Head of caudate nucleus (tissue), 42 donors: ENCODE measurements around the gene ERC1.
"Not testable (repeated sequence)": the region's sequence is repeated elsewhere in the genome, so short reads cannot be mapped to it uniquely, and the experiment has no call there.

ENCODE experiments used
- DNase-seq, 42 donors: peaks; one replicate each; pipeline versions ENCODE4 v3.0.0 to v3.0.0-alpha.2; 2020 to 2021; ENCODE audit warnings: mixed read lengths in 7 of 42
- intact Hi-C: fragments of 100-400 bp; cut with DNase I; formaldehyde crosslinking; loops from one replicate; pipeline ENCODE4 v1.15.0; 2022

ERC1 gene

DNA sequence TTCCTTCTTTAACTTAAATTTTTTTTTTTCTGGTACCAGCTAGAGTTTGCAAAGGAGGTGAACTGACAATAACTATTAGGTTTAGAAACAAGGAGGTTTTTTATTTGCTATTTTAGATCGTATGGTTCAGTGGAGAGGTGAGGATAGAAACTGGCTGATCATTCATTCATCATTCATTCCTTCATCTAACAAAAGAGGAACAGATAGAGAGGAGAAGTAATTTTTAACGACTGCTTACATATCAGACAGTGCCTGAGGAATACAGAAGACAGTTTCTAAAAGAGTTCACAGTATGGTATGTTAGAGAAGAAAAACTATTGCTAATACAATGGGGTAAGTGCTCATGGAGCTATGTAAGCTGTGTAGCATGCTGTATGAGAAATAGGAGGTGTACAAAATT lies 111.1 kb downstream of the ERC1 start:
- intact Hi-C loops = no loop called here
- no peak for DNase-seq

DNA sequence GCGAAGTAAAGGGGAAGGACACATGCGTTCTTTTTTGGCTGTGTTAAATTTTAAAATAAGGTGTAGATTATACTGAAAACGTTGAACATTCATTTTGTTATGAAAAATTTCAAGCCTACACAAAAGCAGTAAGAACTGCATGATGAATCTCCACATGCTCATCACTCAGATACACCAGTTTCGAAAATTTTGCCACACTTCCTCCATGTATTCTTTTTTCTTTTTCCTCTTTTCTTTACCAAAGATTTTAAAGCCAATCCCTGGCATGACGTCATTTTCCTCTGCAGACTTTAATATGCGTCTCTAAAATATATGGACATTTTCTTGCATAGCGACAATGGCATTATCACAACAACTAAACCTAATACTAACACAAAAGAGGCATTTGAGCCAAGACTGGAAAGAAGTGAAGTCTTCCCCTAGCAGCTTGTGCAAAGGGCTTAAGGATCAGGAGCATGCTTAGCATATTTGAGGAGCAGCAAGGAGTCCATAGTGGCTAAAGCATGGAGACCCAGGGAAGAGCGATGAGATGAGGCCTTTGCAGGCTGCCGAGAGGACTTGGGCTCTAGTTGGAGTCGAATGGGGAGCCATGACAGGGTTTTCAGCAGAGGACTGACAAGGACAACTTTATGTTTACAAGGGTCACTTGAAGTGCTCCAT lies 111.9 kb downstream of the ERC1 start:
- intact Hi-C loops = no loop called here
- no peak for DNase-seq

DNA sequence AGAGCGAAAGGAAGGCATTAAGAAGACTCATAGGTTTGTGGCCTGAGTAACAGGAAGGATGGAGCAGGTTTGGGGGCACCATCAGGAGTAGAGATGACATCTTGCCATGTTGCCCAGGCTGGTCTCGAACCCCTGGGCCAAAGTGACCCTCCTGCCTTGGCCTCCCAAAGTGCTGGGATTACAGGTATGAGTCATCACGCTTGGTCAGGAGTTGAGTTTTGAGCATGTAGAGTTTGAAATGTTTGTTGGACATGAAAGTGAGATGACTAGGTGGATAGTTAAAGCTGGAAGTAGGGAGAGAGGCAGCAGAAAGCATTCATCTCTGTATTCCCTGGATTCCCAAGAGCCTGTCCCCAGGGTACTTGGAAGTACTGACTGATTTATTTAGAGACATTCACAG lies 112.6 kb downstream of the ERC1 start:
- intact Hi-C loops = no loop called here
- DNase-seq = no peak

DNA sequence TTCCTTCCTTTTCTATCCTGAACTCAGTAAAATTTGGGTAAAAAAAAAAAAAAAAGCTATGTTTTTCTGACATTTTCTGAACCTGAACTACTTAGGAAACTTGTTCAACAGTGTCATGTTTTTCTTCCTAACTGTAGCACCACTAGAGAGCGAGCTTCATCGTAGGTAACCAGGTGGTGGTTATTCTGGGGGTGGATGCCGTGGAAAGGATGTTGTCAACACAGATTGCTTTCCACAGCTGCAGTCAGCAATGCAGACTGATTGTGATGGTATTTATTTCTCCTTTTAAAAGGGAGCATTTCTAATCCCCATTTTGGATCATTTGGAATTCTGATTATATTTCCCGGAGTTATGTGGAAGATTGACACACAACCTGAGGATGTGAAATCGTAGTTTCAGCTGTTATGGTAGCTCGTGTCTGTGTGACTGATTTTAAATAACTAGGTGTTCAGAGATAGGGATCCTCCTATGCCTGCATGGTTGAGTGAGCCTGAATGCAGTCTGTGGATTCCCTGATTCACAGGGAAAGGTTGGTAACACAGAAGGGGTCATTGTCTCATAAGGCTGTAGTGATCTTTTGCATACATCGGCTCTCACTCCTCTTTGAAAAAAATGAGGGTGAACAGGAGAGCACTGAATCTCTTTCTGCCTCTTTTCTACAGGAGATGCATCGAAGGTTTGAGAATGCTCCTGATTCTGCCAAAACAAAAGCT lies 113.2 kb downstream of the ERC1 start:
- DNase-seq = peak in 2 of 42 donors; percentile 43 to 47
- intact Hi-C loops = no loop called here

DNA sequence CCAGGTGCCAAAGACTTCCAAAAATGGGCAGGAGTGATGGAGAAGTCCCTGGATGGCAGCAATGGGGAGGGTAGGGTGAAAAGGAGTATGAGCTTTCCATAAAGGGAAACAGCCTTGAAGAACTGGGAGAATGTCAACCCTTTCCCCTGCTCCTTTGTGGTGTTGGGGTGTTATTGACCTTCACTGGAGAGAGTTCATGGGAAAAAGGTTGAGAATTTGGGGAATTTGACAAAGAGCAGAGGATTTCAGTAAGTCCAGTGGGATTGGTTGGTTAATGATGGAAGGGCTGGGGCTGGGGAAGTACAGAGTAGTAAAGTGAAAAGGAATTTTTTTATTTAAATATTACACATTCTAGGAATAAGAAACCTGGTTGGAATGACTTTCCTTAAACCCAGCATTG lies 116.6 kb downstream of the ERC1 start:
- DNase-seq = no peak
- intact Hi-C loops = no loop called here

DNA sequence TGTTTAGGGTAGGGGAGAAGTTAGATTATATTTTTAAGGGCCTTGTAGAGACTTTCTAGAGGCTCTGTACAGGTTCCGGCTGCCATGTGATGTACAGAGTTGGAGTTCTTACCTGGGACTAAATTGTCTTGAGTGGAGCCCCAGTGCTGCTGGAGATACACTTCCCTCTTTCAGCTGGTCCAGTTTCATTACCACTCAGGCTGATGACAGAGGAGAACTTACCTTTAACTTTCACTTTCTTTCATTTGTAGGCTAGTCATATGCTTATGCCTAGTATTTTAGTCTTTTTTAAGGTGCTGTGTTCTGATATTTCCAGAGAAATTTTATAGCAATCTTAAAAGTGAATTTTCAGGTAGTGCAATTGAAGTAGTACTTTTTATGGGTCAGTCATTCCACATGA lies 117.3 kb downstream of the ERC1 start:
- no peak for DNase-seq
- intact Hi-C loops = no loop called here

DNA sequence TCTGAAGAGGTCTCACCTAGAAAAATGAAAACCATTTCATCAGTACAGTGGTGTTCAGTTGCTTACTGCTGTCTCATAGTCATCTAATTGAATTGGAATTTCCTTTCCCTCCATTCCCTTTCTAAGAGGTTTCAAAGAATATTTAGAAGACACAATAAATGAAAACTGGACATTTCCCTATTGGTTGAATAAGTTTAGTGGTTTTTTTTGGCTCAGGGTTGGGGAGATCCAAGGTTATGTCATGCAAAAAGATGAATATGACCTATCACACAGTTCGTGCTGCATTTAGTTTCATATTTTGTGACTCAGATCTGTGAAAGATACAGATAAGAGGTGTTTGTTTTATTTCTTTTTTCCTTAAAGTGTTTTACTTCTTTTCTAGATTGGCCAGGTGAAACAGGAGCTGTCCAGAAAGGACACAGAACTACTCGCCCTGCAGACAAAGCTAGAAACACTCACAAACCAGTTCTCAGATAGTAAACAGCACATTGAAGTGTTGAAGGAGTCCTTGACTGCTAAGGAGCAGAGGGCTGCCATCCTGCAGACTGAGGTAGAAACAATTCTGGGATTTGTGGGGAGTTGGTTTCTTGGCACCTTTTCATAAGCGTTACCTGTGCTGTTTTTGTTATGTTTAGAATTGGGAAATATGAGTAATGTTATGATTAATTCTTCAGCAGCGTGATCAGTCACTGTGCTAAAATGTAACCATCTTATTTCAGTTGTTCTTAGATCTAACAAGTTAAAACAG lies 124.6 kb downstream of the ERC1 start:
- intact Hi-C loops = loop anchor here (5.0 kb wide), 1 partner anchor 472 kb away; no protein-coding TSS in a partner anchor
- DNase-seq = no peak

DNA sequence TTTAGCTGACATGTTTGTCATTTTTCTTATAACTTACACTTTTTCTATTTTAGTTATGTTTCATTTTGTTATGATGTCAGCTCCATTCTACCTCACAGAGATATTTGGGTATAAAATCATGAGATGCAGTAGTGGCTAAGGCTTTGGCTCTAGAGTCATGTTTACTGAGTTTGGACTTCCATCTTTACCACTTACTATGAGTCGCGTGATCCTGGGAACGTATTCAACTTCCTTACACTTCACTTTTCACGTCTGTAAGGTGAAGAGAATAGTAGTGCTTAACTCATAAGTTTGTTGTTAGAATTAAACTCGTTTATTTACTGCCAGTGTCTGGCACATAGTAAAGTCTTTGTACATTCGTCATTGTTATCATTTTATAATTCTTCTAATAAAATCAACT lies 126.3 kb downstream of the ERC1 start:
- no peak for DNase-seq
- intact Hi-C loops = loop anchor here (5.0 kb wide), 1 partner anchor 470 kb away; no protein-coding TSS in a partner anchor

DNA sequence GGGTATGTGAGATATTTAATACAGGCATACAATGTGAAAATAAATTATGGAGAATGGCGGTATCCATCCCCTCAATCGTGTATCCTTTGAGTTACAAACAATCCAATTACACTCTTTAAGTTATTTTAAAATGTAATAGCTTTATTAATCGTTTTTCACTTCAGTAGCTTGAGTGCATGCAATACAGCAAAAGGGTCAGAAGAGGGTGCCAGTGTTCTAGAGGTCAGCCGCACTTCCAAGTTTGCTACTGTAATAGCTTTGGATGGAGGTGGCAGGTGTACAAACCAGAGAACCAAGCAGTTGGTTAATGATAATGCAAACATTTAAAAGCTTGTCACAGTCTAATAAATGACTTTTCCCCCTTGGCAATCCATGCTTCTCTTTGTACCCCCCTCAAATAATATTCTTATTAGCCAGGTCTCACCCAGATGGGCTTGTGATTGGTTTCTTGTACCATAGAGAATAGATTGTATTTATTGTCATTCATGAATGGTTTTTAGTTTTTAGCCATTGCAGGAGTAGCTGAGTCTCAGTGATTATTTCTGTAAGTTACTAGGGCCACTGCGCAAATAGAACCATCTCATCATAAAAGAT lies 127.0 kb downstream of the ERC1 start:
- DNase-seq = peak in 41 of 42 donors; percentile 37 to 90 (median 72)
- intact Hi-C loops = loop anchor here (5.0 kb wide), 1 partner anchor 469 kb away; no protein-coding TSS in a partner anchor

DNA sequence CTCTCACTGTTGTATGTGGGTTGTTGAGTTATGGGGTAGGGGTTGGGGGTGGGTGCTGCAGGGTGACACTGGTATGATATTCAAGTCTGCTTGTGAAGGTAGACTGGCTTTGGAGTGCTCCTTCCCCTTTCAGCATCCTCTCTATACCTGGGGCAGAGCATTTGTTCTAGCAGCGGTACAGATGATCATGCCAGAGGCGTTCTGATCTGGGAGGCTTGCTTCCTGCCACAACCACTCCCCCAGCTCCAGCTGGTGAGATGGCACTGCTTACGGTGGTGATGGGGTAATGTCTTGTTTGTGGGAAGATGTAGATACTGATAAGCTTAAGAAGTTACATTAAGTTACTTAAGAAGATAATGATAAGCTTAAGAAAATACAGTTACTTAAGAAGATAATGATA lies 131.8 kb downstream of the ERC1 start:
- DNase-seq = no peak
- intact Hi-C loops = no loop called here

DNA sequence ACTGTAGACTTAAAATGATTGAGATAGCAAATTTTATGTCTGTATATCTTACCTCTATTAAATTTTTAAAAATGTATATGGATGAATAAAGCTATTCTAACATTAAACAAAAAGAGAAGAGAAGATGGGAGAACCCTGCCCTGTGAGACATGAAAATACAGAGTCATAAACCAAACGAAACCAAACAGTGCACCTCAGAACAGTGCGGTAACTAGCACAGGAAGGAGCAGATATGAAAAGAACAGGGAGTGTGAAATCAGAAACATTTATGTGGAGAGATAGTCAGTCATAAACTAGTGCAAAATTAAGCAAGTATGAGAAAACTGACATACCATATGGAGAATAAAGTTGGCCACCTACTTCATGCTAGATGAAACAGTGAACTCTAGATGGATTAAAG lies 135.1 kb downstream of the ERC1 start:
- DNase-seq = no peak
- intact Hi-C loops = no loop called here

DNA sequence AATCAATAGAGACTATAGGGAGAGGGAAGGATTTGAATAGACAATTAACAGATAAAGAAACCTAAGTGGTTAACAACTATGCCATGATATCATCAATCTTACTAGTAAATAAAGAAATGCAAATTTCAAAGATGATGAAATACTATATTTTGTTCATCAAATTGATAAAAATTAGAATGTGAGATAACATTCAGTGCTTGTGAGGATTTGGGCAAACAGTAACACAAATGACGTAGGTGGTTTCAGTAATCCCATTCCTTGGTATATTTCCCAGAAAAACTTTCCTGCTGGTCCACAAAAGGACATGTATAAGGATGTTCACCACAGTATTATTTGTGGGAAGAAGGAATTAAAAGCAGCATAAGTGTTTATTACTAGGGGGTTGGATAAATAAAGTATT lies 136.0 kb downstream of the ERC1 start:
- intact Hi-C loops = no loop called here
- DNase-seq = no peak

DNA sequence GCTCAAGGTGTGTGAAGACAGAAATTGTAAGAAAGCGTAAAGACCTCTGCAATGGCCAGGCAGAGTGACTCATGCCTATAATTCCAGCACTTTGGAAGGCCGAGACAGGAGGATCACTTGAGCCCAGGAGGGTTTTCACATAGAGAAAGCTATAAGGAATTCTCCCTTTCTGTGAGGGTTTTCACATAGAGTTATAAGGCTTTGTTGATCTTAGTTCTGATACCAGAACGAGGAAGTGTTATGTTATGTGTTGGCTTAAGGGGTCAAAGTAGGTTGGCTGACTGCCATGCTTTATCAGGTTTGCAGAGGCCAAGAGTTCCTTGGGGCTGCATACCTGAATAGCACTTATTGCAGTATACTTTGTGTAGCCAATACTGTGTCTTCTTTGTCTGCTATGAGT lies 139.1 kb downstream of the ERC1 start:
- no peak for DNase-seq
- intact Hi-C loops = no loop called here

DNA sequence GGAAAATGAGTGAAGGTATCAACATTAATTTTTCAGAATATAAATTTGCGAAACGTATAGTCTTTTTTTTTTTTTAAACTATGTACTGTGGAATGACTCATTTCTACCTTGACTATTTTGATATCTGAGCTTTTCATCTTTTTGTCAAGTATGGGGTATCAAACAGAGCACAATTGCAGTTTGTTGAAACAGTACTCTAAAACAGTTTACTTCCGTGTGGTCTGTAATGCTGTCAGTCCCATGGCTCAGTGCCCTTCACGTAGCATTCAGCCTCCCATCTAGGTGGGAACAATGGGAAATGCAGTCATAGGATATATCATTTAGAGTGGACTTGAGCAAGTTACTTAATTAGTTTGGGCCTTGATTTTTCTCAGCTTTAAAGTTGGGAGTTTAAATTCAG lies 139.5 kb downstream of the ERC1 start:
- intact Hi-C loops = no loop called here
- DNase-seq = no peak

DNA sequence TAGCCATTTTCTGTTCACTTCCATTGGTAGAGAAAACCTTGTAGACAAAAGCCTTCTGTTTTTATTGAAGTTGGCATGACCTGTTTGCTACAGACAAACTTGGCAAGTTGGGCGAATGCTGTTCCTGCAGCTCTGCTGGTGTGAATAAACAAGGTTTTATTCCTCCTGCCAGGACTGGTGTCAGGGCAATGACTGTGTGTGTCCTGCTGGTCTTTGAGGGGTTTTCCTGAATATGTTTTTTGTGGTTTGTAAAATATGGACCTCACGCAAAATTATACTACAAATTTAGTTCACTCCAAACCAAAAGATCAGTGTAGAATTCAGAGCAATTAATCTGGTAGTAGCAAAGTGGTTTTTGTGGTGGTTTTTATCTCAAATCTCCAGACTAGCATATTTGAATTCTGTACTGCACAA lies 140.8 kb downstream of the ERC1 start:
- DNase-seq = peak in 15 of 42 donors; percentile 20 to 65 (median 43)
- intact Hi-C loops = no loop called here

DNA sequence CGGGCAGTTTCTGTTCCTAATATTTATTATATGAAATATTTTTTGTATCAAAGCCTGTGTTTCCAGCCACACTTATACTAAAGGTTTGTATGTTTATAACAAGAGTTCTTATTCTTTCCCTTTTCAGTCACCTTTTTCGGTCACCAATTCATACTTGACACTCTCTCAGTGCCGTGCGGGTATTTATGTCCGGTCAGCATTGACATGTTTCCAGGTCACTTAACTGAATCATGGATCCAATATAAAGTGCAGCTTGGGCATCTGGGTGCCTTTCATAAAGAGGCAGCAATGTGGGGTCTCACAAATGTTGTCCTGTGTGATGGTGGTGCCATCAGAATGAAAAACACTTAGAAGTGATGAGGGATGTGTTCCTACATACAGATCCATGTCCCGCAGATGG lies 141.3 kb downstream of the ERC1 start:
- intact Hi-C loops = no loop called here
- no peak for DNase-seq

DNA sequence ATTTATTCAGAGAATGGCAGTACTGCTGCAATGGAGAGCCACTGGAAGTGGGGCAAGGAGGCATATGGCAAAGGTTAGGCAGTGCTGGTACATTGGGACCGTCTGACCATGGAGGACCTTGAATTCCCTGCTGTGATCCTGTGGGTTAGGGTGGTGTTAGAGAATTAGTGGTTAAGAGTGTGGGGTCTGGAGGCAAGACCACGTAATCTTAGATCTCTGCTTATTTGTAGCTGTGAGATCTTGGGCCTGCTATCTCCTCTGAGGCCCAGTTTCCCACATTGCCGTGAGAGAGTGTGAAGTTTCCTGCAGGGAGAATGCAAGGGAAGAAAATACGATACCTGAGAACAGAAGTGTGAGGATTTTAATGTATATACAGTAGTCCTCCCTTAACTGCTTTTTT lies 147.7 kb downstream of the ERC1 start:
- intact Hi-C loops = no loop called here

DNA sequence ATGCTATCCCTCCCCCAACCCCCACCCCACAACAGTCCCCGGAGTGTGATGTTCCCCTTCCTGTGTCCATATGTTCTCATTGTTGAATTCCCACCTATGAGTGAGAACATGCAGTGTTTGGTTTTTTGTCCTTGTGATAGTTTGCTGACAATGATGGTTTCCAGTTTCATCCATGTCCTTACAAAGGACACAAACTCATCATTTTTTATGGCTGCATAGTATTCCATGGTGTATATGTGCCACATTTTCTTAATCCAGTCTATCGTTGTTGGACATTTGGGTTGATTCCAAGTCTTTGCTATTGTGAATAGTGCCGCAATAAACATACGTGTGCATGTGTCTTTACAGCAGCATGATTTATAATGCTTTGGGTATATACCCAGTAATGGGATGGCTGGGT lies 155.7 kb downstream of the ERC1 start:
- intact Hi-C loops, DNase-seq: not testable (repeated sequence)

More for the DNA sequence above, 147.7 kb downstream of the ERC1 start:
- no peak for DNase-seq

DNA sequence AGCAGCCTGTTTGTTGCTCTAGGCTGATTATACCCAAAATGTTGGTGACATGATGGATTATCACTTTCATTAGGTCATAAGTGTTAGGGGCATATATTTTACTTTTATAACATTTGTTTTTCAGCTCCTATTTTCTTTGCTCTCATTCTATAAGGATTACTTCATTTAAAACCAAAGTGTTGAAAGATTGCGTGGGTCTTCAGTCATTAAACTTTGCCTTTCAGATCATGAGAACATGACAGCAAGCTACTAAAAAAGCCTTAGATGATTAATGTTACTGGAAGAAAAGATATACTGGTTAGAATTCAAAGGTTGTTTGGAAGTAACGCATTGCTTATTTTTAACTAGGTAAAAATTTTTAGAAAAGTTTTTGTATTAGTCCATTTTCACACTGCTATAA lies 156.8 kb downstream of the ERC1 start:
- intact Hi-C loops = no loop called here
- no peak for DNase-seq

DNA sequence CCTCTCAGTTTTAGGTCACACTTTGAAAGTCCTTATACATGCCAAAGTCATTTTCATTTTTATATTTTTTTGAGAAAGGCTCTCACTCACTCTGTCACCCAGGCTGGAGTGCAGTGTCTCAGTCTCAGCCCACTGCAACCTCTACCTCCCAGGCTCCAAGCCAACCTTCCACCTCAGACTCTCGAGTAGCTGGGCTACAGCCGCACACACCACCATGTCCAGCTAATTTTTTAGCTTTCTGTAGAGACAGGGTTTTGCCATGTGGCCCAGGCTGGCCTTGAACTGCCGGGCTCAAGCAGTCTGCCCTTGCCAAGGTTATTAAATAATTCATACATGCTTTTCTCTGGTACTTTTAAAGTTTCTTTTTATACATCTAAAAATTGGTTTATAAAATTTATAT lies 166.0 kb downstream of the ERC1 start:
- intact Hi-C loops = no loop called here
- DNase-seq = no peak
